Pancreas (tissue), 10 donors: ENCODE measurements around the gene TLX2. TPM values are rescaled to one million over a fixed set of nuclear protein-coding genes. Genes with fewer than 3 reads are reported as not detected.
"Not testable (repeated sequence)": the region's sequence is repeated elsewhere in the genome, so short reads cannot be mapped to it uniquely, and the experiment has no call there.

Experiments
- ATAC-seq, 4 donors: fragments of 200-7000 bp; cut with Tn5 transposase; one replicate each; pipeline versions ENCODE4 v1.8.0 to v1.9.1; 2020; ENCODE audit warnings: mild to moderate bottlenecking in 4 of 4, moderate library complexity in 4 of 4
- DNase-seq, 6 donors: peaks; one replicate each; pipeline ENCODE4 v3.0.0-alpha.2; 2020
- FAIRE-seq: peaks from 2 replicates; lab custom pipeline; 2012; peaks lifted over from hg19 to GRCh38; lab: Jason Lieb, UNC
- H3K27ac ChIP-seq, 4 donors: fragments of 200-600 bp; sonication (generic); 1 replicate in 3 of 4; 2 replicates in 1 of 4; pipeline versions ENCODE4 v1.5.0 to v1.8.0; 2020
- H3K27me3 ChIP-seq, 4 donors: fragments of 200-600 bp; one replicate each; pipeline ENCODE4 v1.8.0; 2021
- H3K36me3 ChIP-seq, 3 donors: fragments of 200-600 bp; sonication (generic) in 1 of 3; one replicate each; pipeline versions ENCODE4 v1.5.0 to v1.8.0; 2020 to 2021
- H3K4me1 ChIP-seq, 3 donors: fragments of 200-600 bp; one replicate each; pipeline ENCODE4 v1.8.0; 2021
- H3K4me3 ChIP-seq, 4 donors: fragments of 200-600 bp; sonication (generic) in 2 of 4; one replicate each; pipeline versions ENCODE4 v1.5.0 to v1.8.0; 2020 to 2021
- H3K9me3 ChIP-seq, 4 donors: fragments of 200-600 bp; one replicate each; pipeline ENCODE4 v1.8.0; 2021
- WGBS, 2 donors: extraction: QIAGEN DNeasy Blood & Tissue Kit; methylation state at CpG; one replicate each; pipeline ENCODE4 v1.1.7; 2013; 5-methylcytosine and 5-hydroxymethylcytosine counted together
- intact Hi-C, 3 donors: fragments of 100-400 bp; cut with DNase I; formaldehyde crosslinking; loops; one replicate each; pipeline versions ENCODE4 v1.11.1 to v1.14.2; 2022
- polyA plus RNA-seq, 2 donors: library from polyadenylated mRNA; stranded (reverse); fragments of 200-250 nt; gene quantifications; one replicate each; pipeline ENCODE4 v1.2.3, GENCODE V29; 2013
- total RNA-seq, 6 donors: library from RNA; stranded (reverse); fragmentation: NEBNext Ultra II Directional in 4 of 6; extraction: Animal tissue kit (Norgen Biotek cat#: 25700) in 4 of 6; gene quantifications; one replicate each; pipeline versions ENCODE4 v1.2.1 to v1.2.4, GENCODE V29; 2021 to 2023
- TF ChIP-seq, protein P1 (sequence below), 4 donors: fragments of 200-600 bp; sonication (generic) in 3 of 4; IDR thresholded peaks; one replicate each; pipeline versions ENCODE4 v1.5.0 to v1.8.0; 2021; ENCODE audit warnings: antibody characterized with exemption in 4 of 4
- donor health status: healthy with polysubstance abuse.
- donor health status: DM: no; HTN: no; CAD: no; lungs with moderate emphysema.
- donor health status: DM: no; HTN: no; CAD: no.
- donor health status: control.
- donor health status: control.
- donor health status: Bipolar disorder and iron deficiency.
- donor health status: DM: yes; HTN: yes; CAD: no.
- donor health status: DM: no; HTN: no; CAD: no.
- donor health status: DM: no; HTN: no; CAD: no.
- donor health status: DM: yes; HTN: yes; CAD: no.

The TLX2 gene
- total RNA-seq (not detected), polyA plus RNA-seq (under 1 TPM in 1 of 2 donors, not detected in 1; 0.12 TPM)

- ATAC-seq (peak in 1 of 4 donors; percentile 6), FAIRE-seq (no peak), DNase-seq (peak in 3 of 6 donors; percentile 32 to 84 (median 61))
- Histone ChIP-seq H3K36me3 (no peaks in the 10 kb centered on the region), H3K4me3 (no peak within 1 kb of the TSS), H3K27ac (no peak within 1 kb of the TSS), H3K27me3 (peaks cover 0 to 72% (median 11%) of the 10 kb centered on the region in 4 donors), H3K9me3 (no peaks in the 10 kb centered on the region), H3K4me1 (peaks cover 0 to 9% (median 0%) of the 10 kb centered on the region in 3 donors)
- WGBS, 2 donors: 6 to 8% methylated on average over 72 to 82 of the region's 82 CpGs
- intact Hi-C loops: no loop called here
- TF ChIP-seq, protein P1, sequence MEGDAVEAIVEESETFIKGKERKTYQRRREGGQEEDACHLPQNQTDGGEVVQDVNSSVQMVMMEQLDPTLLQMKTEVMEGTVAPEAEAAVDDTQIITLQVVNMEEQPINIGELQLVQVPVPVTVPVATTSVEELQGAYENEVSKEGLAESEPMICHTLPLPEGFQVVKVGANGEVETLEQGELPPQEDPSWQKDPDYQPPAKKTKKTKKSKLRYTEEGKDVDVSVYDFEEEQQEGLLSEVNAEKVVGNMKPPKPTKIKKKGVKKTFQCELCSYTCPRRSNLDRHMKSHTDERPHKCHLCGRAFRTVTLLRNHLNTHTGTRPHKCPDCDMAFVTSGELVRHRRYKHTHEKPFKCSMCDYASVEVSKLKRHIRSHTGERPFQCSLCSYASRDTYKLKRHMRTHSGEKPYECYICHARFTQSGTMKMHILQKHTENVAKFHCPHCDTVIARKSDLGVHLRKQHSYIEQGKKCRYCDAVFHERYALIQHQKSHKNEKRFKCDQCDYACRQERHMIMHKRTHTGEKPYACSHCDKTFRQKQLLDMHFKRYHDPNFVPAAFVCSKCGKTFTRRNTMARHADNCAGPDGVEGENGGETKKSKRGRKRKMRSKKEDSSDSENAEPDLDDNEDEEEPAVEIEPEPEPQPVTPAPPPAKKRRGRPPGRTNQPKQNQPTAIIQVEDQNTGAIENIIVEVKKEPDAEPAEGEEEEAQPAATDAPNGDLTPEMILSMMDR (IDR thresholded peaks at IDR 0.05): no peak
Observed at GRCh38 chr2:74514368-74515270, at the start of gene TLX2. Gene TLX2, plus strand, starts transcription at chr2:74514450. Its CDS starts 357 bp downstream, at chr2:74514807.

GRCh38 chr2:74470742-74471141 lies 43.5 kb upstream of the TLX2 start:
- peak in 1 of 6 donors; percentile 20 for DNase-seq
- H3K27me3 ChIP-seq, FAIRE-seq, H3K4me3 ChIP-seq, H3K36me3 ChIP-seq, ATAC-seq, intact Hi-C loops, H3K27ac ChIP-seq, H3K9me3 ChIP-seq: not testable (repeated sequence)
- H3K4me1 ChIP-seq: peaks cover 5 to 16% (median 7%) of the 10 kb centered on the region in 3 donors
- 94% methylated on average over 12 of the region's 12 CpGs for WGBS, 2 donors

DNA sequence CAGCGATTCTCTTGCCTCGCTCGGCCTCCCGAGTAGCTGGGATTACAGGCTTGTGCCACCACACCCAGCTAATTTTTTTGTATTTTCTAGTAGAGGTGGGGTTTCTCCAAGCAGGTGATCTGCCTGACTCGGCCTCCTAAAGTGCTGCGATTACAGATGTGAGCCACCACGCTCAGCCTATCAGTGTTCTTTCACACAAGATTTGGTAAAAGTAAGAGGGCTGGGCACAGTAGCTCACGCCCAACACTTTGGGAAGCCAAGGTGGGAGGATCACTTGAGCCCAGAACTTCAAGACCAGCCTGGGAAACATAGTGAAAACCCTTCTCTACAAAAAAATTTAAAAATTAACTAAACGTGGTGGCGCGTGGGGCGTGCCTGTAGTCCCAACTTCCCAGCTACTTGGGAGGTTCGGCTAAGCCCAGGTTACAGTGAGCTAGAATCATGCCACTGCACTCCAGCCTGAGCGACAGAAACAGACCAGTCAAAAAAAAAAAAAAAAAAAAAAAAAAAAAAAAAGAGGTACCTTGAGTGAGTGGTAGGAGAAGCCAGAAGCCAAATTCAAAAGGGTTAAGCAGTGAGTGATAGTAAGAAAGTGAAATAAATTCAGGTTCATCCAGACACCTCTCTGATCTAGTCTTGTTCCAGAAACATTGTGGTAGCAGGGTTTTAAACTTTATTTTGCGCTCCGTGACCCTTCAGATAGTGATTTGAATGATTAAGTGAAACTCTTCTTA lies 42.8 kb upstream of the TLX2 start:
- intact Hi-C loops: no loop called here
- DNase-seq (no peak), FAIRE-seq (no peak), ATAC-seq (no peak)
- peak overlapping the region; percentile 53 to 69 (median 62) for H3K4me3 ChIP-seq
- H3K9me3 ChIP-seq: no peaks in the 10 kb centered on the region
- TF ChIP-seq, protein P1 (IDR thresholded peaks at IDR 0.05): no peak
- H3K27me3 ChIP-seq: no peaks in the 10 kb centered on the region
- 42 to 48% methylated on average over 16 of the region's 16 CpGs for WGBS, 2 donors
- H3K27ac ChIP-seq: peak overlapping the region; percentile 86 to 92 (median 87)
- H3K4me1 ChIP-seq: peaks cover 5 to 16% (median 7%) of the 10 kb centered on the region in 3 donors
- peaks cover 0 to 4% (median 0%) of the 10 kb centered on the region in 3 donors for H3K36me3 ChIP-seq

- no peak for FAIRE-seq
Observed at GRCh38 chr2:74472086-74472944, 41.9 kb upstream of the TLX2 start, which contains the start of gene MRPL53. Gene MRPL53, minus strand, starts transcription at chr2:74472680. Its CDS starts 20 bp downstream, at chr2:74472660.

More at GRCh38 chr2:74472086-74472944, 41.9 kb upstream of the TLX2 start, which contains the start of gene MRPL53:
- 0 to 1% methylated on average over 66 of the region's 66 CpGs for WGBS, 2 donors
- Histone ChIP-seq H3K27ac (peak within 1 kb of the TSS; percentile 86 to 92 (median 87)), H3K4me1 (peaks cover 5 to 16% (median 7%) of the 10 kb centered on the region in 3 donors), H3K27me3 (no peaks in the 10 kb centered on the region), H3K9me3 (no peaks in the 10 kb centered on the region), H3K4me3 (peak within 1 kb of the TSS; percentile 53 to 69 (median 62)), H3K36me3 (peaks cover 0 to 4% (median 0%) of the 10 kb centered on the region in 3 donors)
- intact Hi-C loops: no loop called here
- TF ChIP-seq, protein P1 (IDR thresholded peaks at IDR 0.05): no peak
- ATAC-seq: peak; percentile 96 to 98 (median 96)
- DNase-seq: peak; percentile 91 to 98 (median 94)
